Astrocyte of the spinal cord (primary cell): ENCODE results near the gene FNDC3B.

Experiments used
- DNase-seq: peaks from one replicate; pipeline ENCODE4 v3.0.0; 2011; ENCODE audit warnings: low read depth, low spot score
- H3K4me3 ChIP-seq: 2 replicates; pipeline ENCODE4 v1.5.1; 2011; ENCODE audit warnings: low read depth, mild to moderate bottlenecking, low read length, moderate library complexity
- in situ Hi-C: cut with HindIII; loops from 2 replicates; pipeline ENCODE4 v1.10.0; 2017; ENCODE audit warnings: low sequenced_read_pairs
- TF ChIP-seq, protein P1 (sequence below): IDR thresholded peaks from 2 replicates; pipeline ENCODE4 v1.5.1; 2012; ENCODE audit warnings: low read depth, mild to moderate bottlenecking, low read length, inconsistent platforms

Gene FNDC3B

DNA sequence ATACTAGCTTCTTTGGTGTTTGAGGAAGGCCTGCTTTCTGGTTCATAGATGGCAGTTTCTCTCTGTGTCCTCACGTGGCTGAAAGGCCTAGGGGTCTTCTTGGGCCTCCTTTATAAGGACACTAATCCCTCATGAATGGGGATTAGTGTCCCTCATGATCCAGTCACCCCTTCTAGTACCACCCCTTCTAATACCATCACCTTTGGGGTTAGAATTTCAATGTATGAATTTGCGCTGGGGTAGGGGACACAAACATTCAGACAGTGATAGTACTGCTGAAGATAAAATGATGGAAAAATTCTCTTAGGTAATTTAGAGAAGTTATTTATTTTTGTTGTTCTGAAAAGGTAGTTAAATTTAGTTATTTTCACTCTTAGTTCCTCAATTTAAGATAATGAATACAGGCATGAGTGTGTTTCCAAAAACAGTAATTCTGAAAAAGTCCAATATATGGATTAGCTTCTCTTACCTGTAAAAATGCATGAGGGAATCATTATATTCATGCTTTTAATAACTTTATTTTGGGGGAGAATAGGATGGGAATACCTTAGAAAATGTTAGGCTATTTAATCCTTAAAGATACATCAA, 103.6 kb downstream of the FNDC3B start:
- no peak overlapping the region for H3K4me3 ChIP-seq
- in situ Hi-C loops: no loop called here
- TF ChIP-seq, protein P1, sequence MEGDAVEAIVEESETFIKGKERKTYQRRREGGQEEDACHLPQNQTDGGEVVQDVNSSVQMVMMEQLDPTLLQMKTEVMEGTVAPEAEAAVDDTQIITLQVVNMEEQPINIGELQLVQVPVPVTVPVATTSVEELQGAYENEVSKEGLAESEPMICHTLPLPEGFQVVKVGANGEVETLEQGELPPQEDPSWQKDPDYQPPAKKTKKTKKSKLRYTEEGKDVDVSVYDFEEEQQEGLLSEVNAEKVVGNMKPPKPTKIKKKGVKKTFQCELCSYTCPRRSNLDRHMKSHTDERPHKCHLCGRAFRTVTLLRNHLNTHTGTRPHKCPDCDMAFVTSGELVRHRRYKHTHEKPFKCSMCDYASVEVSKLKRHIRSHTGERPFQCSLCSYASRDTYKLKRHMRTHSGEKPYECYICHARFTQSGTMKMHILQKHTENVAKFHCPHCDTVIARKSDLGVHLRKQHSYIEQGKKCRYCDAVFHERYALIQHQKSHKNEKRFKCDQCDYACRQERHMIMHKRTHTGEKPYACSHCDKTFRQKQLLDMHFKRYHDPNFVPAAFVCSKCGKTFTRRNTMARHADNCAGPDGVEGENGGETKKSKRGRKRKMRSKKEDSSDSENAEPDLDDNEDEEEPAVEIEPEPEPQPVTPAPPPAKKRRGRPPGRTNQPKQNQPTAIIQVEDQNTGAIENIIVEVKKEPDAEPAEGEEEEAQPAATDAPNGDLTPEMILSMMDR: no peak
- no peak for DNase-seq

DNA sequence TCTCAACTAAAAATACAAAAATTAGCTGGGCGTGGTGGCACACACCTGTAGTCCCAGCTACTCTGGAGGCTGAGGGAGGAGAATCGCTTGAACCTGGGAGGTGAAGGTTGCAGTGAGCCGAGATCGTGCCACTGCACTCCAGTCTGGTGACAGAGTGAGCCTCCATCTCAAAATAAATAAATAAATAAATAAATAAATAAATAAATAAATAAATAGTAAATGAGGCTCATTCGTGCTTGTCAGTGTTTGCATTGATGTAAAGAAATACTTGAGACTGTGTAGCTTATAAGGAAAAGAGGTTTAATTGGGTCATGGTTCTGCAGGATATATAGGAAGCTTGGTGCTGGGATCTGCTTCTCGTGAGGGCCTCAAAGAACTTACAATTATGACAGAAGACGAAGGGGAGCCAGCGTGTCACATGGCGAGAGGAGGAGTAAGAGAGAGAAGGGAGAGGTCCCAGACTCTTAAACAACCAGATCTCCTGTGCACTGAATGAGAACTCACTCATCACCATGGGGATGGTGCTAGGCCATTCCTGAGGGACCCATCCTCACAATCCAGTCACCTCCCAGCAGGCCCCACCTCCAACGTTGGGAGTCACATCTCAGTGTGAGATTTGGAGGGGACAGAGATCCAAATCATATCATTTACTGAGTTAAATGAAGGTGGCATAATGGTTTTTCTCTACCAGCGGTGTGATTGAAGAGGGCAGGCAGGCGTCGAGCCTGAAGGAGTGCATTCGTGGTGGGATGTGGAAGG, 104.5 kb downstream of the FNDC3B start:
- no peak for DNase-seq
- in situ Hi-C loops: no loop called here
- TF ChIP-seq, protein P1: no peak
- H3K4me3 ChIP-seq: no peak overlapping the region

DNA sequence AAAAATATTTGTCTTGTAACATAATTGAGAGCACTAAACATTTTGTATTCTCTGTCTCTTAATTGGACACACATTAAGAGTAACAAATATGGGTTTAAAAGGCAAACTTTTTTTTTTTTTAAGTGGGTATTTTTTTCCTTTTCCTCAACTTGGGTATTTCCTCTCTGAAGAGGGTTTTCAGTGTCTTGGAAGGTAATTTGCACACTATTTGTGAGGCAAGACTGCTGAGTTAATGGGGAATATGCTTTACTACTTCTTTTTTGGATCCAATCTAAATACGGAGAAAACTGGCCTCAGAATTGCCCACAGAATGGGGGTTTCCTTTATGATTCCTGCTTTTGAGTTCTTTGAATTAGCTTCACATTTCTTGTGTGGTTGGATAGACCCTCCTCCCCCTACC, 105.2 kb downstream of the FNDC3B start:
- TF ChIP-seq, protein P1: no peak
- DNase-seq: no peak
- no peak overlapping the region for H3K4me3 ChIP-seq
- in situ Hi-C loops: no loop called here

DNA sequence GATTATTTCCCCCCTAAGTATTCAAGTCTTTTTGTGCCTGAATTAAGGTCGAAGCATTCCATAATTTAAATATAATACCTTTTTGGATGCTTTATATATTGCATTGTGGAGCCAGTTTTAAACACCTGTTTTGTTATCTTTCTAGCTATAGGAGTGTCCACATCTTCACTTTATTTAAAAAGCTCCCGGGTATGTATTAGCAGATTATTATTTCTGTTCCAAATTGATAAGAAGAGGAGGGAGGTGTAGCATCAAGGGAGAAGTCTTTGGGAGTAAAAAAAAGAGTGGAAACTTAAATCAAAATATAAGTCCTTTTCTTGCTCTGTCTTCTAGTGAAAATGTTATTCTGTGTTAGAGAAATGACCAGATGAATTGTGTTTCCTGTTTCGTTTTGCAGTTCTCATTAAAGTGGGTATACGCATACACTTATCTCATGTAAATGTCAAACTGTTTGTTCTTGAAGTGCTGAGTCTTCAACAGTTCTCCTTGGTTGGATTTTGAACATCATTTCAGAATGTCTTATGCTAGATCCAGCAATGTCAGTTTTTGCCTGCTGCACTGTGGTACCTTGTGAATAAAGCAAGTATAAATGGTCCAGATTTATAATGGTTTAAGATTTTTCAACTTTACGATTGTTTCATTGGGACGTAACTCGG, 105.8 kb downstream of the FNDC3B start:
- TF ChIP-seq, protein P1: no peak
- DNase-seq: no peak
- no peak overlapping the region for H3K4me3 ChIP-seq
- in situ Hi-C loops: no loop called here

DNA sequence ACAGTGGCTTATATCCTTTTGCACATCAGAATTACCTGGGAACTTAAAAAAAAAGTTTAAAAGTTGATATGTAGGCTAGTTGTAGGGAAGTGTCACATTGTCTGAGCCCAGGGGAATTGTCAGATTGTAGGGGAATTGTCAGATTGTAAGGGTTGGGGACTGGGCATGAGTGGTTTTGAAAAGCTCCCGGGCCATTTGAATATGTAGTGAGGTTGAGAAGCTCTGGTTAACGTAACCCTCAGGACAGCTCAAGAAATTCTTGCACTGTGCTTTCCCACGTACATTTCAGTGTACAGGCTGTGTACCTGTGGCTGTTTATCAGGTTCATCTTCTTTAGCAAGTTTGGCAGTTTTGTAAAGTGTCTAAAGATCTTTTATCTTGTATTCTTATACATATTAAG, 107.0 kb downstream of the FNDC3B start:
- in situ Hi-C loops: no loop called here

DNA sequence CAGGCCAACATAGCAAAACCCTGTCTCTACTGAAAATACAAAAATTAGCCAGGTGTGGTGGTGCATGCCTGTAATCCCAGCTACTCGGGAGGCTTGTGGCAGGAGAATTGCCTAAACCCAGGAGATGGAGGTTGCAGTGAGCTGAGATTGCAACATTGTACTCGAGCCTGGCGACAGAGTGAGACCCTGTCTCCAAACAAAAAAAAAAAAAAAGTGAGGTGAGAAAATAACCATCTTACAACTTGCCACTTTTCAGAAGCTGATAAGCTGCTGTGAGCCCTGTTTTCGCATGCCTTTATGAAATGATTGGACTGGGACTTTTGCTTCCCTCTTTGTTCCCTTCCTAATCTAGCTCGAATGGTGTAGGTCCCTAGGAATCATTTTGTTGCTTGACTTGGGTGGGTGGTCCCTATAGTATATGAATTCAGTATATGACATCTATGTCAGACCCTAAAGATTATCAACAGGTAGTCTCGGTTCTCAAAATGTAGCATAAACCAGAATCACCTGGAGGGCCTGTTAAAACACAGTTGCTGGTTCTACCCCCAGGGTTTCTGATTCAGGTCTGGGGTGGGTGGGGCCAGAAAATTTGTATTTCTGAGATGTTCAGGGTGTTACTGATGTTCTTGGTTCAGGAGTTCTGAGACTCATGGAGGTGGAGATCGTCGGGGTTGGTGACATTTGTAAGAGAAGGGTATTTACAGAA, 107.9 kb downstream of the FNDC3B start:
- no peak overlapping the region for H3K4me3 ChIP-seq
- TF ChIP-seq, protein P1: no peak
- no peak for DNase-seq
- in situ Hi-C loops: no loop called here

More for the DNA sequence above, 107.0 kb downstream of the FNDC3B start:
- TF ChIP-seq, protein P1: no peak
- DNase-seq: no peak
- H3K4me3 ChIP-seq: no peak overlapping the region
